ENCODE data around the gene BCL2L1. TPM values are rescaled to one million over a fixed set of nuclear protein-coding genes. Genes with fewer than 3 reads are reported as not detected.
"Not testable (repeated sequence)": the region's sequence is repeated elsewhere in the genome, so short reads cannot be mapped to it uniquely, and the experiment has no call there.

BCL2L1 gene
- total RNA-seq, 4 donors from 2014 or later, result 105 to 138 (median 119) TPM

DNA sequence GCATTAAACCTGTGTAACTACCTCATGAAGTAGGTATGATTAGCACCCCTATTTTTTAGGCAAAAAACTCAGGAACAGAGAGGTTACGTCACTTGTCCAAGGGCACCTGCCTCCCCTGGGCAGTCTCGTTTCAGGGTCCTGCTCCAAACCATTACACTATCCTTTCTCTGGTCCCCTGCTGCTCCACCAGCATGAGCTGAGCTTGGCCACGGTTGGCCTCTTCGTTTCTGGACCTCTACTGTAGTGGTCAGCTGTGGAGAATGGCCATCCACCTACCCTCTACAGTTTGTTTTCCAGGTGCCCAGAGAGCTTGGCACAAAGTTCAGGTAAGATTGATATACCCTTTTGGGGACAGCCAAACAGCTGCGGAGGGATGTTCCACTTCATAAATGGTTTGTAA, 68.1 kb downstream of the BCL2L1 start:
- H3K27me3 ChIP-seq, result no peaks in the 10 kb centered on the region
- H3K9me3 ChIP-seq, result no peaks in the 10 kb centered on the region
- DNase-seq (ENCODE audit: low spot score in 2 of 2), result no peak
- peaks cover 0 to 12% (median 0%) of the 10 kb centered on the region in 4 donors for H3K4me1 ChIP-seq
- no peaks in the 10 kb centered on the region for H3K36me3 ChIP-seq
- whole genome bisulfite sequencing, 2 donors, result 74 to 81% methylated on average over 5 of the region's 5 CpGs
- TF ChIP-seq EP300 (IDR thresholded peaks at IDR 0.05) (no peak), POLR2A (IDR thresholded peaks at IDR 0.05) (no peak)
- TF ChIP-seq, protein P1, sequence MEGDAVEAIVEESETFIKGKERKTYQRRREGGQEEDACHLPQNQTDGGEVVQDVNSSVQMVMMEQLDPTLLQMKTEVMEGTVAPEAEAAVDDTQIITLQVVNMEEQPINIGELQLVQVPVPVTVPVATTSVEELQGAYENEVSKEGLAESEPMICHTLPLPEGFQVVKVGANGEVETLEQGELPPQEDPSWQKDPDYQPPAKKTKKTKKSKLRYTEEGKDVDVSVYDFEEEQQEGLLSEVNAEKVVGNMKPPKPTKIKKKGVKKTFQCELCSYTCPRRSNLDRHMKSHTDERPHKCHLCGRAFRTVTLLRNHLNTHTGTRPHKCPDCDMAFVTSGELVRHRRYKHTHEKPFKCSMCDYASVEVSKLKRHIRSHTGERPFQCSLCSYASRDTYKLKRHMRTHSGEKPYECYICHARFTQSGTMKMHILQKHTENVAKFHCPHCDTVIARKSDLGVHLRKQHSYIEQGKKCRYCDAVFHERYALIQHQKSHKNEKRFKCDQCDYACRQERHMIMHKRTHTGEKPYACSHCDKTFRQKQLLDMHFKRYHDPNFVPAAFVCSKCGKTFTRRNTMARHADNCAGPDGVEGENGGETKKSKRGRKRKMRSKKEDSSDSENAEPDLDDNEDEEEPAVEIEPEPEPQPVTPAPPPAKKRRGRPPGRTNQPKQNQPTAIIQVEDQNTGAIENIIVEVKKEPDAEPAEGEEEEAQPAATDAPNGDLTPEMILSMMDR (IDR thresholded peaks at IDR 0.05), result no peak
- H3K27ac ChIP-seq, result no peak overlapping the region
- no peak overlapping the region for H3K4me3 ChIP-seq

DNA sequence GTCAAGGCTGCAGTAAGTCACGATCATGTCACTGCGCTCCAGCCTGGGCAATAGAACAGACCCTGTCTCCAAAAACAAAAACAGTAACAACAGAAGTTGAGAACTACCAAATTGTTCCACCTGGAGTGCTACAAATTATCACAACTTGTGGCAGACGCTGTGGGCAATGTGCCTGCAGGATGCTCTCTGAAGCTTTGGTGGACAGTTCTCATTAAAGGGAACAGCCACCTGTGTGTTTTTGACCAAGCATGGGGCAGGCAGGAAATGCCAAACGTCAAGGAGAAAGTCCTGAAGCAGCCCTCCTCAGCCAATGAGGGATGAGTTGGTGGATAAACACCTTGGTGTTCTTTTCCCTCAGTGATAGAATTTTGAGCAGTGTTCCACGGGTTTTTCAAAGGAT, 69.1 kb downstream of the BCL2L1 start:
- Histone ChIP-seq H3K4me1 (peaks cover 0 to 12% (median 0%) of the 10 kb centered on the region in 4 donors), H3K27me3 (no peaks in the 10 kb centered on the region), H3K27ac (no peak overlapping the region), H3K9me3 (no peaks in the 10 kb centered on the region), H3K36me3 (no peaks in the 10 kb centered on the region), H3K4me3 (no peak overlapping the region)
- TF ChIP-seq EP300 (IDR thresholded peaks at IDR 0.05) (no peak), POLR2A (IDR thresholded peaks at IDR 0.05) (no peak)
- TF ChIP-seq, protein P1 (IDR thresholded peaks at IDR 0.05), result no peak
- 66 to 68% methylated on average over 5 of the region's 5 CpGs for WGBS, 2 donors
- DNase-seq (ENCODE audit: low spot score in 2 of 2), result no peak

DNA sequence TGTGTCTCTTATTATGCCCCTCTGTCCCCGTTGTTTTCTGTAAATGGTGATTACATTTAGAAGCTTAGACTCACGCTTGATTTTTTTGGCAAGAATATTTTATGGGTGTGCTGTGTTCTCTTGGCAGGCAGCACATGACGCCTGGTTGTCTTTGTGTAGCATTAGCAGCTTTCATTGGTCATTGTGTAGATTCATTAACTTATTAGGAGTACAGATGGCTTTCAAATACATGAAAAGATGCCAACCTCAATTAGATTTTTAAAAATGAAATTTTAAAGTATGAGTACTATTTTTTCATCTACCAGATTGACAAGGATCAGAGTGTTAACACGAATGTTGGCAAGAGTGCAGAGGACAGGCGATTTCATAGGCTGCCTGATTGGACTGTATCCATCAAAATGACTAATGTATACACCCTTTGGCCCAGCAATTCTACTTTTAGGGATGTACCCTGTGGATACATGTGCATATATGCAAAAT, 69.7 kb downstream of the BCL2L1 start:
- H3K4me3 ChIP-seq, result no peak overlapping the region
- H3K27me3 ChIP-seq, result no peaks in the 10 kb centered on the region
- no peak overlapping the region for H3K27ac ChIP-seq
- 14 to 19% methylated on average over 5 of the region's 5 CpGs for WGBS, 2 donors
- DNase-seq (ENCODE audit: low spot score in 2 of 2), result no peak
- no peaks in the 10 kb centered on the region for H3K36me3 ChIP-seq
- H3K9me3 ChIP-seq, result no peaks in the 10 kb centered on the region
- TF ChIP-seq POLR2A (IDR thresholded peaks at IDR 0.05) (no peak), EP300 (IDR thresholded peaks at IDR 0.05) (no peak)
- TF ChIP-seq, protein P1 (IDR thresholded peaks at IDR 0.05), result no peak
- peaks cover 0 to 12% (median 0%) of the 10 kb centered on the region in 4 donors for H3K4me1 ChIP-seq

DNA sequence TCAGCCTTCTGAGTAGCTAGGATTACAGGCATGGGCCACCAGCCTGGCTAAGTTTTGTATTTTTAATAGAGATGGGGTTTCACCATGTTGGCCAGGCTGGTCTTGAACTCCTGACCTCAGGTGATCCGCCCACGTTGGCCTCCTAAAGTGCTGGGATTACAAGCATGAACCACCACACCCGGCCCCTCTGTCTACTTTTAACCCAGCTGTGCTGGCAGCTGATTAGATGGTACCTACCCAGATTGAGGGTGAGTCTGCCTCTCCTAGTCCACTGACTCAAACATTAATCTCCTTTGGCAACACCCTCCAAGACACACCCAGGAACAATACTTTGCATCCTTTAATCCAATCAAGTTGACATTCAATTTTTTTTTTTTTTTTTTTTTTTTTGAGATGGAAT, 74.6 kb downstream of the BCL2L1 start:
- H3K27ac ChIP-seq; H3K36me3 ChIP-seq; H3K27me3 ChIP-seq; DNase-seq (ENCODE audit: low spot score in 2 of 2); H3K9me3 ChIP-seq; H3K4me3 ChIP-seq: not testable (repeated sequence)
- WGBS, 2 donors, result 76 to 84% methylated on average over 3 of the region's 3 CpGs
- peaks cover 0 to 10% (median 0%) of the 10 kb centered on the region in 4 donors for H3K4me1 ChIP-seq

DNA sequence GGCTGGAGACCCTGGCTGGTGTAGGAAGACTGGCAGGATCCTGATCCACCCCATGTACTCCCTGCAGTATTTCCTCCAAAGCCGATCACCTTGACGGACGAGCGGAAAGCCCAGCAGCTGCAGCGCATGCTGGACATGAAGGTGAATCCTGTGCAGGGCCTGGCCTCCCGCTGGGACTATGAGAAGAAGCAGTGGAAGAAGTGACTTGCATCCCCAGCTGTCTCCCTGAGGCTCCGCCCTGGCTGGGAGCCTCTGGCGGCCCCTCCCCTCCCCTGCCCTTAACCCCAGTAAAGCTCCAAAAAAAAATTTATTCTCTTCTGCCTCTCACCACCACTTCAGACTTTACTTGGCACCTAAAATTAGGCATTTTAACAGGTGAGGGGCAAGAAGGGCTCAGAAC, 78.0 kb downstream of the BCL2L1 start:
- no peaks in the 10 kb centered on the region for H3K27me3 ChIP-seq
- TF ChIP-seq POLR2A (IDR thresholded peaks at IDR 0.05) (no peak), EP300 (IDR thresholded peaks at IDR 0.05) (no peak)
- TF ChIP-seq, protein P1 (IDR thresholded peaks at IDR 0.05), result no peak
- H3K4me3 ChIP-seq, result no peak overlapping the region
- H3K36me3 ChIP-seq, result no peaks in the 10 kb centered on the region
- no peaks in the 10 kb centered on the region for H3K4me1 ChIP-seq
- DNase-seq (ENCODE audit: low spot score in 2 of 2), result no peak
- WGBS, 2 donors, result 77 to 83% methylated on average over 8 of the region's 8 CpGs
- no peak overlapping the region for H3K27ac ChIP-seq
- no peaks in the 10 kb centered on the region for H3K9me3 ChIP-seq

DNA sequence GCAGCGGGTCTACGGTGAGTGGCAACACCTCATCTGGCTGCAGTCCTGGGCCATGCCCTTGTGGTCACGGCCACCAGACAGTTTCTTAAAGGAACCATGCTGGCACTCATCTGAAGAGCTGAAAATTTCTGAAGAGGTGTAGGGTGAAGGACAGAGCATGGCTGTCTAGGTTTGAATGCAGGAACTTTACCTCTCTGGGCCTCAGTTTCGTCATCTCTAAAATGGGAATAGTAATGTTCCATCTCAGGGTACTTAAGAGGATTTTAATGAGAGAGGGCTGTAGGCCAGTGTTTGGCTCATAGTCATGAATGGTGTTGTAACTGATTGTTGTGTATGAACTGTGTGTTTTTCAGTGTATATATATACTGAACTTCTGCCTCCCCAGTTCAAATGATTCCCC, 79.1 kb downstream of the BCL2L1 start:
- Histone ChIP-seq H3K9me3 (no peaks in the 10 kb centered on the region), H3K4me3 (no peak overlapping the region), H3K4me1 (no peaks in the 10 kb centered on the region), H3K36me3 (no peaks in the 10 kb centered on the region), H3K27ac (no peak overlapping the region), H3K27me3 (peaks cover 0 to 4% of the 10 kb centered on the region in 2 donors)
- no peak for TF ChIP-seq EP300 (IDR thresholded peaks at IDR 0.05)
- TF ChIP-seq, protein P1 (IDR thresholded peaks at IDR 0.05), result no peak
- TF ChIP-seq POLR2A (IDR thresholded peaks at IDR 0.05), result no peak
- 78 to 89% methylated on average over 4 of the region's 4 CpGs for WGBS, 2 donors
- no peak for DNase-seq (ENCODE audit: low spot score in 2 of 2)

All from tibial nerve (tissue), 4 donors.